ENCODE results near the gene PCBD2. TPM values are rescaled to one million over a fixed set of nuclear protein-coding genes. Genes with fewer than 3 reads are reported as not detected.

PCBD2 gene
- total and polyA plus RNA-seq, 2 of the 4 experiments (the other 2 are of a cell fraction) = 2.2 to 2.7 TPM

DNA sequence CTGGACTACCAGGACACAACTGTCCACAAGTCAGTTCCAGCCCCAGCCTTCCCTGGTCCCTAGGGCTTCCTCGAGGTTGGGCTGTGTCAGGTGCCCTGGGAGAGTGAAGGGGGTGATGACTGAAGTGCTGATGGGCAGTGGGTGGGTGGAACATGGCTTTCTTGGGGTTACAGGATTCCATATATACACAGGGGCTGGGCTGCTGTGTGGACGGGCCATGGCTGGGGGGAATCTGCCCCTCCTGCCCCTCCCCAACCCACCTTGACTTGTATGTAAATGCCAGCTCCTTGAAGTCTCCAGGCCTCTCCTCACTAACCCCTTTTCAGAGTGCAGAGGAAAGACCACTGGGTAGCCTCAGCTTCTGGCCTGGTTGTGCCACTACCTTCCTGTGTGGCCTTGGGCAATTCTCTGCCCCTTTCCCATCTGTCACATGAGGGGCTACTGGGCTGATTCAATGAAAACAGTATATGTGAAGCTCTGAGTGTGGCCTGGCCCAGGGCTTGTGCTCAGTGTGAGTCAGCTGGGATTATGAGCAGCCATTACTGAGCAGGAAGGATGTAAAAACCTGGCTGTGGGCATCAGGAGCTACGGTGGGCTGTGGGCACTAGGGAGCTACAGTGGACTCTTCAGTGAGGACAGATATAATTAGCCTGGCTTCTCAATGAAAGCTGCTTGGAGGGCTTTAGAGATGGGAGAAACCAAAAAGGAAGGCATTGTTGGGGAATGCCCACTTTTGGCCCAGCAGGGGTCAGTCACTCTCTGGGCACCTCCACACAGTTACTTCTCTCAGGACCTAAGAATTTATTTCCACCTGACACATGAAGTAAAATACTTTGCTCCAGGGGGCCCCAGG is 105.8 kb downstream of the PCBD2 start:
- TF ChIP-seq CHD1 (IDR thresholded peaks at IDR 0.05; ENCODE audit: low read depth, low read length) = no peak
- peak; percentile 41 for TF ChIP-seq CTCF (conservative IDR thresholded peaks at IDR 0.05; ENCODE audit: low read depth, low read length)
- TF ChIP-seq MAFK (IDR thresholded peaks at IDR 0.05; ENCODE audit: low read depth, low read length) = no peak
- peak; percentile 45 for TF ChIP-seq RAD21 (IDR thresholded peaks at IDR 0.05; ENCODE audit: low read length)
- no peak for TF ChIP-seq BHLHE40 (IDR thresholded peaks at IDR 0.05; ENCODE audit: low read depth, low read length)
- TF ChIP-seq SMC3 (IDR thresholded peaks at IDR 0.05; ENCODE audit: low read depth, low read length) = peak; percentile 29; the same call in 1 of the 2 replicates
- BruUV-seq (replicated peaks) = no TSS peak
- peaks cover 9% of the 10 kb centered on the region; the same call in 1 of the 2 replicates for H3K9me1 ChIP-seq (ENCODE audit: insufficient read depth, low read length)
- intact Hi-C loops (cut with micrococcal nuclease) = no loop called here
- H2AK9ac ChIP-seq (replicated peaks; ENCODE audit: low read depth, low read length, poor library complexity) = no peak overlapping the region
- no peak overlapping the region for H3K4me2 ChIP-seq (ENCODE audit: low read depth, low read length)
- no peak overlapping the region for H3K4me3 ChIP-seq (ENCODE audit: insufficient read depth, low read depth, low read length)
- no peak overlapping the region for H4K5ac ChIP-seq (ENCODE audit: low read depth, low read length)
- no peaks in the 10 kb centered on the region for H3K27me3 ChIP-seq (ENCODE audit: control insufficient read depth, insufficient read depth, low read length)
- H3K4ac ChIP-seq (ENCODE audit: low read depth, low read length) = no peak overlapping the region
- no peak overlapping the region for H3K23ac ChIP-seq (ENCODE audit: low read depth, low read length)
- POLR2A ChIA-PET (ENCODE audit: unreplicated experiment) = no interaction called here
- H3K14ac ChIP-seq (replicated peaks; ENCODE audit: low read depth, low read length) = 0 out of 2 replicates have a peak overlapping the region, but pooled peaks have one; percentile 21
- in situ Hi-C loops (cut with MboI; ENCODE audit: low sequenced_read_pairs) = loop anchor here (10.0 kb wide), 1 partner anchor 324 kb away; no protein-coding TSS in a partner anchor
- dilution Hi-C loops (cut with HindIII; ENCODE audit: low sequenced_read_pairs, unreplicated experiment) = no loop called here
- H3K56ac ChIP-seq (ENCODE audit: extremely low read depth, insufficient read depth, low read length) = no peak overlapping the region
- H3K9me3 ChIP-seq (ENCODE audit: control insufficient read depth, insufficient read depth, low read length) = no peaks in the 10 kb centered on the region
- H4K20me1 ChIP-seq (ENCODE audit: insufficient read depth, low read length) = peaks cover 6% of the 10 kb centered on the region
- DNase-seq = peak; percentile 27
- no peak overlapping the region for H3K18ac ChIP-seq (ENCODE audit: low read depth, low read length)
- peak; percentile 19; the same call in 1 of the 2 replicates for ATAC-seq (ENCODE audit: low read depth)
- no peak overlapping the region for H2BK120ac ChIP-seq (ENCODE audit: low read depth, low read length)
- H4K8ac ChIP-seq (ENCODE audit: low read depth in 2 of 2, low read length in 2 of 2) = no peak overlapping the region
- no peaks in the 10 kb centered on the region for H3K79me1 ChIP-seq (ENCODE audit: low read depth in 1 of 2, low read length in 2 of 2)
- 100% methylated on average over 1 of the region's 3 CpGs; no CpG with 5 or more reads in 1 of the 2 experiments for WGBS, 2 experiments (ENCODE audit: extremely low coverage in 2 of 2, insufficient read length in 1 of 2)
- H2BK20ac ChIP-seq (ENCODE audit: low read depth, low read length) = no peak overlapping the region
- no peak overlapping the region for H2BK5ac ChIP-seq (ENCODE audit: low read depth, low read length, poor library complexity, severe bottlenecking)
- H2BK15ac ChIP-seq (ENCODE audit: low read depth, low read length) = no peak overlapping the region
- H3K9ac ChIP-seq (ENCODE audit: low read depth, low read length) = no peak overlapping the region
- no peak overlapping the region for H4K91ac ChIP-seq (ENCODE audit: insufficient read depth, low read depth, low read length)
- H2AFZ ChIP-seq (replicated peaks; ENCODE audit: low read length, poor library complexity) = no peak overlapping the region
- H3K36me3 ChIP-seq (ENCODE audit: control insufficient read depth, insufficient read depth, low read length) = no peaks in the 10 kb centered on the region; the same call in 1 of the 2 replicates
- no peak overlapping the region for H3K27ac ChIP-seq (ENCODE audit: insufficient read depth, low read length)
- H2AK5ac ChIP-seq (ENCODE audit: low read depth, low read length) = peak overlapping the region; percentile 56; the same call in 1 of the 2 replicates
- CTCF ChIA-PET = interaction anchor here (1.0 kb wide), 1 partner anchor 180 kb away, joined by 3 read pairs; no protein-coding TSS in a partner anchor
- H3K4me1 ChIP-seq (ENCODE audit: control insufficient read depth, insufficient read depth, low read length) = peaks cover 7% of the 10 kb centered on the region; the same call in 1 of the 2 replicates

Measured in IMR-90 (cell line).